Adrenal gland (tissue), 12 donors: ENCODE data around the gene BLTP3B. TPM values are rescaled to one million over a fixed set of nuclear protein-coding genes. Genes with fewer than 3 reads are reported as not detected.
"Not testable (repeated sequence)": the region's sequence is repeated elsewhere in the genome, so short reads cannot be mapped to it uniquely, and the experiment has no call there.

Experiments
- DNase-seq, 7 donors: peaks; one replicate each; pipeline ENCODE4 v3.0.0-alpha.2; 2019 to 2020
- H3K27ac ChIP-seq, 5 donors: fragments of 200-600 bp; sonication (generic) in 4 of 5; 1 replicate in 3 of 5; 2 replicates in 2 of 5; pipeline versions ENCODE4 v1.5.1 to v1.8.0; 2016 to 2020; ENCODE audit warnings: mild to moderate bottlenecking in 1 of 5
- H3K27me3 ChIP-seq: fragments of 200-600 bp; 2 replicates; pipeline ENCODE4 v1.8.0; 2021
- H3K36me3 ChIP-seq, 2 donors: fragments of 200-600 bp; replicated peaks in 1 of 2; 1 replicate in 1 of 2; 2 replicates in 1 of 2; pipeline versions ENCODE4 v1.5.1 to v1.8.0; 2018 to 2022
- H3K4me1 ChIP-seq, 2 donors: fragments of 200-600 bp; replicated peaks in 1 of 2; 1 replicate in 1 of 2; 2 replicates in 1 of 2; pipeline versions ENCODE4 v1.5.1 to v1.8.0; 2018 to 2021
- H3K4me3 ChIP-seq, 4 donors: fragments of 200-600 bp; sonication (generic) in 3 of 4; one replicate each; pipeline ENCODE4 v1.5.1; 2016 to 2018
- H3K9me3 ChIP-seq, 3 donors: fragments of 200-600 bp; sonication (generic) in 1 of 3; replicated peaks in 1 of 3; 1 replicate in 2 of 3; 2 replicates in 1 of 3; pipeline versions ENCODE4 v1.5.1 to v1.8.0; 2016 to 2021
- POLR2A ChIP-seq, 2 donors: fragments of 450-650 bp; IDR thresholded peaks; one replicate each; pipeline ENCODE4 v1.6.1; 2017; ENCODE audit warnings: antibody characterized with exemption in 2 of 2, mild to moderate bottlenecking in 2 of 2, moderate library complexity in 1 of 2
- WGBS, 4 donors: extraction: QIAGEN DNeasy Blood & Tissue Kit in 2 of 4; methylation state at CpG; one replicate each; pipeline versions ENCODE4 v1.1.5 to v1.1.7; 2013 to 2017; 5-methylcytosine and 5-hydroxymethylcytosine counted together
- intact Hi-C, 2 donors: fragments of 100-400 bp; cut with DNase I; formaldehyde crosslinking; loops; one replicate each; pipeline versions ENCODE4 v1.14.1 to v1.15.0; 2022 to 2023
- polyA plus RNA-seq, 3 donors: library from polyadenylated mRNA; stranded (reverse); fragments of 200-250 nt in 2 of 3; fragments of 350-450 nt in 1 of 3; fragmentation: Illumina TruSeq in 1 of 3; extraction: RNeasy Lipid Tissue Mini Kit (QIAGEN cat#74804) in 1 of 3; gene quantifications; one replicate each; pipeline ENCODE4 v1.2.3, GENCODE V29; 2013 to 2014
- total RNA-seq, 9 donors: library from RNA; depleted of rRNA in 4 of 9; stranded (reverse); fragments of >200 nt in 4 of 9; fragments of 120-200 nt in 1 of 9; fragmentation: NEBNext Ultra II Directional in 1 of 9; extraction: Animal tissue kit (Norgen Biotek cat#: 25700) in 1 of 9; gene quantifications; one replicate each; pipeline versions ENCODE4 v1.1.0 to v1.2.4, GENCODE V29; 2013 to 2023
- TF ChIP-seq, protein P1 (sequence below), 6 experiments: fragments of 450-650 bp in 4 of 6; fragments of 200-600 bp in 2 of 6; sonication (generic) in 1 of 6; IDR thresholded peaks; 1 replicate in 5 of 6; 2 replicates in 1 of 6; pipeline versions ENCODE4 v1.5.1 to v1.8.0; 2016 to 2021; ENCODE audit warnings: antibody characterized with exemption in 6 of 6, mild to moderate bottlenecking in 2 of 6, moderate library complexity in 1 of 6
- donor health status: healthy with polysubstance abuse.
- donor health status: Bipolar disorder and iron deficiency.
- donor health status: DM: yes; HTN: yes; CAD: no.
- donor health status: DM: no; HTN: no; CAD: no.
- donor health status: DM: no; HTN: no; CAD: no.
- donor health status: DM: yes; HTN: yes; CAD: no.

Gene BLTP3B
- total and polyA plus RNA-seq, 12 donors = 6.0 to 50.2 (median 35.6) TPM

DNA sequence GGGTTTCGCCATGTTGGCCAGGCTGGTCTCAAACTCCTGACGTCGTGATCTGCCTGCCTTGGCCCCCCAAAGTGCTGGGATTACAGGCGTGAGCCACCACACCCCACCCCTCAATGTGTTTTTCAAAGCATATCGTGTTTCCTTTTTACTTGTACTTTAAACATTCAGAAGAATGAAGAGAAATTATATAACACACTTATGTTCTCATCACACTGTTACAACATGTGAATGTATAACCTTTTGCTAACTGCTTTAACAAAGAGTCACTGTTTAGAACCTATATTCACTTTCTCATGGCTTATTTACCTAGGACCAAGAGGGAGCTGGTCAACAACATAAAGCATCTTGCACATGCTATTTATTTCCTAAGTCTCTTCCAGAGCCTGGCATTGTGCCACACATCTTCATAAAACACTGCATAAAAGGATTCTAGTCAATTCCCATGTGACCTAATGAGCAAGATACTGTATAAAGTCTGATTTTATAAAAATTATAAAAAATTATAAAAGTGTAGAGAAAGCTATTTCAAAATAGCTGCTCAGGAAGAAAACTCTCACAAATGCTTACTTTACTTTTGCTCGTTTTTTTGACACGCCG lies 42.0 kb upstream of the BLTP3B start:
- 93 to 96% (median 95%) methylated on average over 8 of the region's 8 CpGs for WGBS, 4 donors
- H3K27ac ChIP-seq = no peak overlapping the region
- no peaks in the 10 kb centered on the region for H3K27me3 ChIP-seq
- H3K4me1 ChIP-seq = no peaks in the 10 kb centered on the region
- no peak for TF ChIP-seq POLR2A (IDR thresholded peaks at IDR 0.05)
- TF ChIP-seq, protein P1, sequence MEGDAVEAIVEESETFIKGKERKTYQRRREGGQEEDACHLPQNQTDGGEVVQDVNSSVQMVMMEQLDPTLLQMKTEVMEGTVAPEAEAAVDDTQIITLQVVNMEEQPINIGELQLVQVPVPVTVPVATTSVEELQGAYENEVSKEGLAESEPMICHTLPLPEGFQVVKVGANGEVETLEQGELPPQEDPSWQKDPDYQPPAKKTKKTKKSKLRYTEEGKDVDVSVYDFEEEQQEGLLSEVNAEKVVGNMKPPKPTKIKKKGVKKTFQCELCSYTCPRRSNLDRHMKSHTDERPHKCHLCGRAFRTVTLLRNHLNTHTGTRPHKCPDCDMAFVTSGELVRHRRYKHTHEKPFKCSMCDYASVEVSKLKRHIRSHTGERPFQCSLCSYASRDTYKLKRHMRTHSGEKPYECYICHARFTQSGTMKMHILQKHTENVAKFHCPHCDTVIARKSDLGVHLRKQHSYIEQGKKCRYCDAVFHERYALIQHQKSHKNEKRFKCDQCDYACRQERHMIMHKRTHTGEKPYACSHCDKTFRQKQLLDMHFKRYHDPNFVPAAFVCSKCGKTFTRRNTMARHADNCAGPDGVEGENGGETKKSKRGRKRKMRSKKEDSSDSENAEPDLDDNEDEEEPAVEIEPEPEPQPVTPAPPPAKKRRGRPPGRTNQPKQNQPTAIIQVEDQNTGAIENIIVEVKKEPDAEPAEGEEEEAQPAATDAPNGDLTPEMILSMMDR (IDR thresholded peaks at IDR 0.05) = no peak
- no peak overlapping the region for H3K4me3 ChIP-seq
- H3K9me3 ChIP-seq = no peaks in the 10 kb centered on the region
- no peaks in the 10 kb centered on the region for H3K36me3 ChIP-seq
- no peak for DNase-seq
- intact Hi-C loops = no loop called here

DNA sequence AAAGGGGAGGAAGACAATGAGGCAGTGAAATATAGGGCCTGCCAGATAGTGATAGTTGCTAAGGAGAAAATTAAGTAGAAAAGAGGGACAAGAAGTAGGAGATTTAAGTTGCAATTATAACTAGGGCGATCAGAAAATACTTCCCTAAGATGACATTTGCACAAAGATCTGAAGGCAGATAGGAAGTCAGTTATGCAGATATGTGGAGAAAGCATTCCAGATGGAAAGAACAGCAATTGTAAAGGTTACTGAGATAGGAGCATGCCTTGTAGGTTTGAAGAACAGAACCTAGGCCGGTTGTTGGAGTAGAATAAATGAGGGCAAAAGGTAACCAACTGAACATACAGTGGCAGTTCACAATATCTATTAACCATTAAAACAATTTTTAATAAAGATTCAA lies 36.6 kb upstream of the BLTP3B start:
- Histone ChIP-seq H3K27ac (no peak overlapping the region), H3K4me1 (no peaks in the 10 kb centered on the region), H3K9me3 (no peaks in the 10 kb centered on the region), H3K27me3 (no peaks in the 10 kb centered on the region), H3K36me3 (no peaks in the 10 kb centered on the region), H3K4me3 (no peak overlapping the region)
- TF ChIP-seq, protein P1 (IDR thresholded peaks at IDR 0.05) = no peak
- TF ChIP-seq POLR2A (IDR thresholded peaks at IDR 0.05) = no peak
- 79 to 88% (median 82%) methylated on average over 2 of the region's 2 CpGs for WGBS, 4 donors
- intact Hi-C loops = no loop called here
- no peak for DNase-seq

DNA sequence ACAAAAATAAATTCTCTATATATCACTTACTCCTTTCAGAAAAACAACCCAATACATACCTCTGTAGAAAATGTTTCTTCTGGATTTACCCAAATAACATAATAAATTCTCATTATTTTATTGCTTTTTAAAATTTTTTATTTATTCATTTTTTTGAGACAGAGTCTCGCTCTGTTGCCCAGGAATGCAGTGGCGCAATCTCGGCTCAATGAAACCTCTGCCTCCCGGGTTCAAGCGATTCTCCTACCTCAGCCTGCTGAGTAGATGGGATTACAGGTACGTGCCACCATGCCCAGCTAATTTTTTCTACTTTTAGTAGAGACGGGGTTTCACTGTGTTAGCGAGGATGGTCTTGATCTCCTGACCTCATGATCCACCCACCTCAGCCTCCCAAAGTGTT lies 33.8 kb upstream of the BLTP3B start:
- H3K9me3 ChIP-seq, intact Hi-C loops, H3K4me3 ChIP-seq, H3K36me3 ChIP-seq, H3K4me1 ChIP-seq, DNase-seq, H3K27ac ChIP-seq, H3K27me3 ChIP-seq: not testable (repeated sequence)
- 94 to 98% (median 95%) methylated on average over 8 of the region's 8 CpGs for WGBS, 4 donors

DNA sequence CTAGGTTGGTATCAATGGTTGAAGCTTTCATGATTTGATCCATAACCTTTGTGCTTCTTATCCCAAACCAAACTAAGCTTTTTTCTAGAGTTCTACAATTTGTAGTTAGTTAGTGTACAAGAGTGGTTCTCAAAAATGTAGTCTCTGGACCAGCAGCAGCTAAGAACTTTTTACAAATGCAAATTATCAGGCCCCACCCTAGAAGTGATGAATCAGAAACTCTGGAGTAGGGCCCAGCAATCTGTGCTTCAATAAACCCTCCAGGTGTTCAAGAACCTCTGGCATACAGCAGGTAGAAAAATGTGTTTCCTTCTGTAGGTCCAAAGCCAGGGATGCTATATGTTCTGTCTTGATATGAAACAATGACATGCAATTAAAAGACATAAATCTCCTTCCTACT lies 31.8 kb upstream of the BLTP3B start:
- no peaks in the 10 kb centered on the region for H3K36me3 ChIP-seq
- H3K4me1 ChIP-seq = no peaks in the 10 kb centered on the region
- DNase-seq = no peak
- H3K27me3 ChIP-seq = no peaks in the 10 kb centered on the region
- H3K4me3 ChIP-seq = no peak overlapping the region
- TF ChIP-seq POLR2A (IDR thresholded peaks at IDR 0.05) = no peak
- TF ChIP-seq, protein P1 (IDR thresholded peaks at IDR 0.05) = no peak
- intact Hi-C loops = no loop called here
- no peak overlapping the region for H3K27ac ChIP-seq
- no peaks in the 10 kb centered on the region for H3K9me3 ChIP-seq

DNA sequence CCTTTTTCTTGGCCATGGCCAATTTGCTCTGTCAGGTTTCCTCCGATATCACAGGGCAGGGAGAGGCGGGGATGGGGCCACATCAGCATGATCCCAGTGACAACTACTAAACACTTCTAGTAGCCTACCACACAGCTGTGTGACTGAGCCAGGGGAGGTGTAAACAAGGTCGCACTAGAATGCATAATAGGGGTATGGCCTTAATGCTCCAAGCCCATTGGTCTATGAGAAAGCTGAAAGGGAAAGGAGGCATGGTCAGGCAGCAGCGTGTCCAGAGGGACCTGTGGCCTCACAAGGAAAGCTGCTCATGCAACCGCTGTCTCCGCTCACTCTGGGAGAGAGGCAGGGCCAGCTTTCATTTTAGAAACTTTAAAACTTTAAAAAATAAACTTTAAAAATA lies 30.4 kb upstream of the BLTP3B start:
- intact Hi-C loops = no loop called here
- H3K27ac ChIP-seq = no peak overlapping the region
- no peaks in the 10 kb centered on the region for H3K36me3 ChIP-seq
- H3K4me1 ChIP-seq = no peaks in the 10 kb centered on the region
- no peaks in the 10 kb centered on the region for H3K9me3 ChIP-seq
- DNase-seq = no peak
- H3K27me3 ChIP-seq = no peaks in the 10 kb centered on the region
- H3K4me3 ChIP-seq = no peak overlapping the region
- 96 to 99% (median 97%) methylated on average over 5 to 6 of the region's 6 CpGs for WGBS, 4 donors
- no peak for TF ChIP-seq POLR2A (IDR thresholded peaks at IDR 0.05)
- TF ChIP-seq, protein P1 (IDR thresholded peaks at IDR 0.05) = no peak
